ENCODE results near the gene MMD.

MMD gene

DNA sequence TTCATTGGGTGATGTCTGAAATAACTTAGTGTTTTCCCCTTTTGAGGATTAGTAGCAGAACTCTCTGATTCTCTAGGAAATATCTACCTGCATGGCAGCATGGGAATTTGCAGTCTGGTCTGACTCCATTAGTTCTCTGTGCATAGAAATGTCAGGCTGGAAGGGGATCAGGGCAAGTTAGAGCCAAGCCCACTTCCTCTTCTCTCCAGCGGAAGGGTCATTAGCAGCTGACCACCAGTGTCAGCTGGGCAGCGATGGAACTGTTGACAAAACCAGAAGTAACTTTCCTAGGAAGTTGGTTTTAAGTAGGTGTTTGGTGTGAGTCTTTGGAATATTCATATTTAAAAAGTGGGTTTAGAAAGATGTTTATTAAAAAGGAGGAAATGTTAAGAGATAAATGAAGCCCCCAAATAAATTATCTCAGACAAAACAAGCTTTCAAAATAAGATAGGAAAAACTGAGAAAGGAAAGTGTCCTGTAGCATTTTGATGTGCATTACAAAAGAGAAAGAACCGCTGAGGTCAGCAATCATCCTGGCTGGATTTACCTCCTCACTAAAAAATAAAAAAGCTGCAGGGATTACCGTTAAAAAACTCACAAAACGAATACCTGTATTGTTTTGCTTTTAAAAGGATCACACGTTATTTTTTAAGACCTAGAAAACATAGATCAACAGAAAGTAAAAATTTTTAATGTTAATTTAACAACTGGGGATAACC is 32.4 kb upstream of the MMD start:
- H3K27me3 ChIP-seq (ENCODE audit: low read length), result no peaks in the 10 kb centered on the region
- no peaks in the 10 kb centered on the region for H4K20me1 ChIP-seq (ENCODE audit: low read depth, low read length)
- H3K9me3 ChIP-seq (ENCODE audit: insufficient read depth, low read length), result no peaks in the 10 kb centered on the region
- no peak overlapping the region for H3K4me2 ChIP-seq (ENCODE audit: low read depth, low read length, poor library complexity, severe bottlenecking)
- TF ChIP-seq, protein P1, sequence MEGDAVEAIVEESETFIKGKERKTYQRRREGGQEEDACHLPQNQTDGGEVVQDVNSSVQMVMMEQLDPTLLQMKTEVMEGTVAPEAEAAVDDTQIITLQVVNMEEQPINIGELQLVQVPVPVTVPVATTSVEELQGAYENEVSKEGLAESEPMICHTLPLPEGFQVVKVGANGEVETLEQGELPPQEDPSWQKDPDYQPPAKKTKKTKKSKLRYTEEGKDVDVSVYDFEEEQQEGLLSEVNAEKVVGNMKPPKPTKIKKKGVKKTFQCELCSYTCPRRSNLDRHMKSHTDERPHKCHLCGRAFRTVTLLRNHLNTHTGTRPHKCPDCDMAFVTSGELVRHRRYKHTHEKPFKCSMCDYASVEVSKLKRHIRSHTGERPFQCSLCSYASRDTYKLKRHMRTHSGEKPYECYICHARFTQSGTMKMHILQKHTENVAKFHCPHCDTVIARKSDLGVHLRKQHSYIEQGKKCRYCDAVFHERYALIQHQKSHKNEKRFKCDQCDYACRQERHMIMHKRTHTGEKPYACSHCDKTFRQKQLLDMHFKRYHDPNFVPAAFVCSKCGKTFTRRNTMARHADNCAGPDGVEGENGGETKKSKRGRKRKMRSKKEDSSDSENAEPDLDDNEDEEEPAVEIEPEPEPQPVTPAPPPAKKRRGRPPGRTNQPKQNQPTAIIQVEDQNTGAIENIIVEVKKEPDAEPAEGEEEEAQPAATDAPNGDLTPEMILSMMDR (IDR thresholded peaks at IDR 0.05; ENCODE audit: insufficient read depth, low read length, poor library complexity, severe bottlenecking), result no peak
- no peak for TF ChIP-seq EZH2phosphoT487 (conservative IDR thresholded peaks at IDR 0.05; ENCODE audit: low read length)
- no peak overlapping the region for H2AFZ ChIP-seq (ENCODE audit: low read depth, low read length, severe bottlenecking)
- no peak overlapping the region for H3K4me3 ChIP-seq (ENCODE audit: insufficient read depth, low read length, poor library complexity, severe bottlenecking)
- no peaks in the 10 kb centered on the region for H3K9me2 ChIP-seq (replicated peaks; ENCODE audit: insufficient read depth, low read length)
- no peaks in the 10 kb centered on the region for H3F3A ChIP-seq (ENCODE audit: insufficient read depth)
- no peak overlapping the region for H3K27ac ChIP-seq (ENCODE audit: low read depth, low read length)
- H3K36me3 ChIP-seq (ENCODE audit: low read length), result no peaks in the 10 kb centered on the region
- no peaks in the 10 kb centered on the region for H3K79me2 ChIP-seq (ENCODE audit: insufficient read depth, low read length)
- no peak overlapping the region for H3K9ac ChIP-seq (ENCODE audit: low read length)

DNA sequence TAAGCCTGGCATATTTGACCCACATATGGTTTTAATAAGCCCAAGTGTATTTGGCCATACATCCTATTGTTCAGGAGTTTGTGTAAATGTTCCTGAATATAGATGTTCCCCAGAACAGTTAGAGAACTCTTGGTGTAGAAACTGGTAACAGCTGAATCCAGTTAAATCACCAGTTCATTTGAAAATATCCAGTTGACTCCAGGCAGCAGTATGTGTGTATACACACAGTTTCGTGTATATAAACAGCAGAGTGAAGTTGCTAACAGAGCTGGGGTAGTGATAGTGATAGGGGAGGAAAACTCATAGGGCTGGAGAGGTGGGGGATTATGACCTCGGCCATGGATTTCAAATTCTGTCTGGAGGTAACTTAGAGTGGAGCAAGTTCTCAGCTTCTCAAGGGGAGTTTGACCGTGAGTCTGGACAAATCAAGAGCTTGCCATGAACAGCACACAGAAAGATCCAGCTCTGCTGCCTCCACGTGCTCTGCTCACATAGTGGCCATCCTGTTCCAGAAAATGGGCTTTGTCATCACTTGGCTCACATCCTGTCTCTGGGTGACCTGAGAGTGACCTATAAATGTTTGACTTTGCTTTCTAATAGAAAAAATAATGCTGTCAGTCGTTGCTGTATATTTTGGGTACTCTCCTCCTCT is 30.6 kb upstream of the MMD start:
- H3K9ac ChIP-seq (ENCODE audit: low read length), result no peak overlapping the region

DNA sequence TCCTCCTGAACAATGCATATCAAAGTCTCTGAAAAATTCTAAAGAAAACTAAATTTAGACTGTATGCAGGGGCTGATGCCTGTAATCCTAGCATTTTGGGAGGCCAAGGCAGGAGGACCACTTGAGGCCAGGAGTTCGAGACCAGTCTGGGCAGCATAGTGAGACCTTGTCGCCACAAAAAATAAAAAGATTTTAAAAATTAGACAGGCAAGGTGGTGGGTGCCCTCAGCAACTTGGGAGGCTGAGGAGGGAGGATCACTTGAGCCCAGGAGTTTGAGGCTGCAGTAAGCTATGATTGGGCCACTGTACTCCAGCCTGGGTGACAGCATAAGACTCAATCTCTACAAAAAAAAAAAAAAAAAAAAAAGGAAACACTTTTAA is 30.1 kb upstream of the MMD start:
- H3K27ac ChIP-seq (ENCODE audit: low read depth, low read length), result no peak overlapping the region
- H3K9ac ChIP-seq (ENCODE audit: low read length), result no peak overlapping the region
- H3K27me3 ChIP-seq (ENCODE audit: low read length), result no peaks in the 10 kb centered on the region
- H3K36me3 ChIP-seq (ENCODE audit: low read length), result no peaks in the 10 kb centered on the region
- H3K9me3 ChIP-seq (ENCODE audit: insufficient read depth, low read length), result no peaks in the 10 kb centered on the region
- no peaks in the 10 kb centered on the region for H4K20me1 ChIP-seq (ENCODE audit: low read depth, low read length)
- TF ChIP-seq, protein P1 (IDR thresholded peaks at IDR 0.05; ENCODE audit: insufficient read depth, low read length, poor library complexity, severe bottlenecking), result no peak
- no peak for TF ChIP-seq EZH2phosphoT487 (conservative IDR thresholded peaks at IDR 0.05; ENCODE audit: low read length)
- H3K9me2 ChIP-seq (replicated peaks; ENCODE audit: insufficient read depth, low read length), result no peaks in the 10 kb centered on the region
- no peaks in the 10 kb centered on the region for H3F3A ChIP-seq (ENCODE audit: insufficient read depth)
- no peak overlapping the region for H3K4me3 ChIP-seq (ENCODE audit: insufficient read depth, low read length, poor library complexity, severe bottlenecking)
- H2AFZ ChIP-seq (ENCODE audit: low read depth, low read length, severe bottlenecking), result no peak overlapping the region
- H3K4me2 ChIP-seq (ENCODE audit: low read depth, low read length, poor library complexity, severe bottlenecking), result no peak overlapping the region
- no peaks in the 10 kb centered on the region for H3K79me2 ChIP-seq (ENCODE audit: insufficient read depth, low read length)

More for the DNA sequence above, 30.6 kb upstream of the MMD start:
- Histone ChIP-seq H3K27me3 (ENCODE audit: low read length) (no peaks in the 10 kb centered on the region), H3F3A (ENCODE audit: insufficient read depth) (no peaks in the 10 kb centered on the region), H3K27ac (ENCODE audit: low read depth, low read length) (no peak overlapping the region), H3K4me2 (ENCODE audit: low read depth, low read length, poor library complexity, severe bottlenecking) (no peak overlapping the region), H3K36me3 (ENCODE audit: low read length) (no peaks in the 10 kb centered on the region), H2AFZ (ENCODE audit: low read depth, low read length, severe bottlenecking) (no peak overlapping the region), H3K4me3 (ENCODE audit: insufficient read depth, low read length, poor library complexity, severe bottlenecking) (no peak overlapping the region), H4K20me1 (ENCODE audit: low read depth, low read length) (no peaks in the 10 kb centered on the region), H3K9me2 (replicated peaks; ENCODE audit: insufficient read depth, low read length) (no peaks in the 10 kb centered on the region), H3K79me2 (ENCODE audit: insufficient read depth, low read length) (no peaks in the 10 kb centered on the region), H3K9me3 (ENCODE audit: insufficient read depth, low read length) (no peaks in the 10 kb centered on the region)
- TF ChIP-seq, protein P1 (IDR thresholded peaks at IDR 0.05; ENCODE audit: insufficient read depth, low read length, poor library complexity, severe bottlenecking), result no peak
- TF ChIP-seq EZH2phosphoT487 (conservative IDR thresholded peaks at IDR 0.05; ENCODE audit: low read length), result no peak

All from SU-DHL-6 (cell line).